Activated CD4-positive, CD25-positive, alpha-beta regulatory T cell treated with anti-CD3 and anti-CD28 coated beads, Interleukin-2, amount 50 U/mL, for 72 hours (primary cell): ENCODE results near the gene XRCC6.

Experiments
- DNase-seq: peaks from one replicate; pipeline ENCODE4 v3.0.0; 2021

The XRCC6 gene

GRCh38 chr22:41688365-41689211, 67.5 kb downstream of the XRCC6 start, which contains the start of gene SNU13:
SNU13 (minus strand) TSS chr22:41688867; CDS start chr22:41688796, 71 bp downstream.
- peak; percentile 91 for DNase-seq

- DNase-seq: no peak
Observed at GRCh38 chr22:41690476-41690875, 69.4 kb downstream of the XRCC6 start.

- DNase-seq: no peak
Observed at GRCh38 chr22:41695211-41695610, 74.1 kb downstream of the XRCC6 start.

GRCh38 chr22:41696703-41697102, 75.6 kb downstream of the XRCC6 start:
- DNase-seq: no peak

- peak; percentile 96 for DNase-seq
Observed at GRCh38 chr22:41697126-41697775, 76.2 kb downstream of the XRCC6 start.

GRCh38 chr22:41699264-41700107, 78.4 kb downstream of the XRCC6 start, which contains the start of gene MEI1:
MEI1 (plus strand) TSS chr22:41699503; CDS start chr22:41699539, 36 bp downstream.
- peak; percentile 89 for DNase-seq

GRCh38 chr22:41700108-41700364, 78.9 kb downstream of the XRCC6 start:
- no peak for DNase-seq

- no peak for DNase-seq
Observed at GRCh38 chr22:41702763-41703162, 81.7 kb downstream of the XRCC6 start.

GRCh38 chr22:41709341-41709740, 88.2 kb downstream of the XRCC6 start:
- DNase-seq: no peak

- DNase-seq: no peak
Observed at GRCh38 chr22:41713004-41713403, 91.9 kb downstream of the XRCC6 start.
